GM18909 (cell line): ENCODE results near the gene ZFP62.

Experiments
- ATAC-seq: cut with Tn5 transposase; IDR thresholded peaks from one replicate; pipeline ENCODE4 v1.9.1; 2021; ENCODE audit warnings: mild to moderate bottlenecking; ENCODE audit not compliant: unreplicated experiment, poor library complexity

Gene ZFP62

DNA sequence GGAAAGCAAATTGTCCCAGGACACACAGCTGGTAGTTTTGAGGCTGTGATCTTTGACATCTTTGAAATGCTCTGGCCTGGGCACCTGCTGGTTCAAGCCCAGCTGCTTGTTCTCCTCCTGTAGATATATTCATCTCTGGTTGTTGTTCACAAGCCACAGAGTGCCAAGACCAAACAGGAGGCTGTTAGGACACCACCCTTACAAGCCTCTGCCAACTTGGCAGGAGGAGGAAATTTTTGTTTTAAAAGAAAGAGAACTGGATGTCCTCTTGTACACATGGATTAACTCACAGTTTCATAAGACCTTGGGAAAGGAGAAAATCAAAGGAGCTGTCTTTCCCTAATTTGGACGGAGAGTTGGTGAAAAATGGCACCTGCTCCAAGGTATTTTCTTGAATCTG lies 8.5 kb upstream of the ZFP62 start:
- ATAC-seq: no peak

DNA sequence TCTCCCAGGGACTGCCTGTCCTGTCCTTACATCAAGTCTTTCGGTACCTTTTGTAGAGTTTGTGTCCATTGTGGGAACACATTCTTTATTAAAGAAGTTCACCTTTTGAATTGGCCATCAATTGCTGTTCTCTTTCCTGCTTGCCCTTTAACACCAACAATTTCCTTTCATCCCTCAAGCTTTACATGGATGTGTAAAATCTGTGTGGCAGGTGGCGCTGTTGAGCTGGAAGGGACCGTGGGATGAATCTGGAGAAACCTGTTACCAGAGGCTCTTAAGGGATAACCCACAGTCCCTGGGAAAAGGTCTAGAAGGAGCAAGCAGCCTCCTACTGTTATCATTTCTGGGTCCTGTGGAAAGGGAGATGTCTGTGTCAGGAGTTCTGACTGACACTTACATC lies 7.9 kb upstream of the ZFP62 start:
- ATAC-seq: no peak

DNA sequence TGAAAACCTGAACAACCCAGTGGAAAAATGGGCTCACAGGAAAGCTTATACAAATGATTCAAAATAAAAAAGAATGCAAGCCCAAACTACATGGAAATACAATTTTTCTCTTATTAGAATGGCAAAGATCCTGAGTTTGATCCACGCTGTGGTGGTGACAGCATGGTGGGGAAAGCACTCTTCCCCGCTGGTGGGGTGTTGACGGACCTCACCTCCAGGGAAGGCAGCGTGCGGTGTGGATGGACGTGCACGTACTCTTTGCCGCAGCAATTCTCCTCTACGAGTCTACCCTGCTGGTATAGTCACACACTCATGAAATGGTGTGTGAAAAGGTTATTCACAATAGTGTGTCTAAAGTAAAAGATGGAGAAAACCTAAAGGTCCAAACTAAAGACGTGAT lies 5.9 kb upstream of the ZFP62 start:
- no peak for ATAC-seq

DNA sequence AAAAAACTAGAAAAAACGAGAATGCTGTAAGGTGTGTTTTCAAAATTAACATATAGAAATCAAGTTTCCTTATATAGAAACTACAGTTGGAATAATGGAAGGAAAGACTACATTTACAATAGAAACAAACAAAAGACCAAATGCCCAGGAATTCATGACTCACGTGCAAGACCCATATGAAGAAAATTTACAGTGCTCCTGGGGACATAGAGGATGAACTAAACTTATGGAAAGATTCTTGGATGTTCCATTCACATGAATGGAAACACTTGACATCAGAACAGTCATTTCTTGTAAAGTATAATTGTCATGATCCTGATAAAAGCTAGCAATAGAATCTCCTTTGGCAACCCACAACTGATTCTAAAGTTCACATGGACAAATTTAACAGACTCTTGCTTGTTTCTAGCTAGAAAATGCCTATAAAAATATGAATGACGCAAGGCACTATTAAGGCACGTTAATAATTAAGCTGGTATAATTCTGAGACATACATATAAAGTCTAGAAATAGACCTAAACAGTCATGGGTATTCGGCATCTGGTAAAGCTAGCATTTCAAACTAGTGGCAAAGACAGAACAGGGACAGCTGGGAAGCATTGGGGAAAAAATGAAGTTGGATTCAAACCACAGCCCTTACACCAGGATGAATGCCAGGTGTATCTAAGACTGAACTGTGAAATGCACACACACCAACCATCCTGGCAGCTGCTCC lies 5.1 kb upstream of the ZFP62 start:
- ATAC-seq: no peak

DNA sequence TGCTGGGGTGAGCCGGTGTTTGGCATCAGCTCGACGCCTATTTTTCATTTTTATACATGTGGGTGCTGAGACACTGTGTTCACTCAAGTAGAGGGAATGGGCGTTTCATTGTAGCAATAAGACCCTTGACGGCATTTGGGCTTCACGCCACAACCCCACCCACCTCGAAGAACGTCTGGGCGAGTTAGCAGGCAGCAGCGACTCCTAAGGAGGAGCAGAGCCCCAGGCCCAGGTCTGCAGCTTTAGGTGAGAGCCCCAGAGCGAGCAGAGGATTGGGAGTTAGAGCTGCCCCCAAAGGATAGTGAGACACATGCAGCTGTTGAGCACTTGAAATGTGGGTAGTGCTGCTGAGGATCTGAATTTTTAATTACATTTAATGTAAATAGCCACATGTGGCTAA lies 1.6 kb upstream of the ZFP62 start:
- no peak for ATAC-seq

DNA sequence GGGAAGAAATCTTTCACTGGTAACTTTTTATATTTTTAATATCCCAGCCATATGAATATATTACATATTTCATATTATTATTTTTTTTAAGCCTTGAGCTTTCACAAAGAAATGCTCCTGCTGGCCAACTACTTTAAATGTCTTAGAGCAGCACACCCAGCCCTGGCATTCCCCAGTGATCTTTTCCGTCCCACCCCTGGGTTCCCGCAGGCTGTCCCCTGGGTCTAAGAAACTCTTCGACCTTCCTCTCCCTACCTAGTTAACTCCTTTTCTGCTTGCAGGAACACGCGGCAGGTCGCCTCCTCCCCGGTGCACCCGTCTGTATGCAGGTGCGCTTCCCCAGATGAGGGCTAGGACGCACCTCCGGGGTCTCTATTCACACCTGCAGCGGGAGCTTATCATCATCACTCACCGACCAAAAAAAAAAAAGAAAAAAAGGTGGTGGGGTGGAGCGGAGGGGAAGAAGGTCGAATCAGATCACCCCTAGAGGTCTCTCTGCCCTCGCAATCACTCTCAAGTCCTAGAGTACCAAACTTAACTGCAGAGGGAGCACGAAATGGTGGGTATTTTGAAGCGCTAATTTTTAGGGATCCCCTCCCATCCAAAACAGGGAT lies 696 bp downstream of the ZFP62 start:
- ATAC-seq: peak; percentile 44

DNA sequence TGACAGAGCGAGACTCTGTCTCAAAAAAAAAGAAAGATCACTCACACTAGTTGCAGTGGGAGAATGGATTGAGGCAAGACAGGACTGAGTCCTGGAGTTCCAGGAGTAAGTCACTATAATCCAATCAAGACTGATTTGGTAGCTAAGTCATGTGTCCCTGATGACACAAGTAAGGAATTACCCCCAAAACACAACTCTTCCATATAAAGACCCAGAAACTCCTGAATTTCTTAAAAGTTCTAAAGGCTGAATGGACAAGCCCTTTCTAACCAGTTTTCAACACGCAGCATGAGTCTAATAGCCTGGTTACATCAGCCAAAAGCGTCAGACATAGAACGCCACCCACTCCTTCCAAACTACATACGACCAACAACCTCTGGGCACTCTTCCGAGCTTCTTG lies 2.5 kb downstream of the ZFP62 start:
- ATAC-seq: no peak

DNA sequence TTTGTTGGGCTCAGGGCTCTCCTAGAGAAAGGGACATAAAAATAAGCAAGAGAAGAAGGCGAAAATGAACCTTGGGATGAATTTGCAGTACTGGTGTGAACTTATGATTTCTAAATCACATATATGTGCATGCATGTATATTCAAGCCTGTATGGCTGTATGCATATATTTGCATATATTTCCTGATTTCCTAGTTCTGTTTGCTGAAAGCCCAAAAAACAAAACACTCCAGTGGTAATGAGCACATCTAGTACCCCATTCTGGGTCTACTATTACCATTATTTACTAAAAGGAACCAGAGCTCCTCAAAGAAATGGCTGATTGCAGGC lies 7.3 kb downstream of the ZFP62 start:
- ATAC-seq: no peak

DNA sequence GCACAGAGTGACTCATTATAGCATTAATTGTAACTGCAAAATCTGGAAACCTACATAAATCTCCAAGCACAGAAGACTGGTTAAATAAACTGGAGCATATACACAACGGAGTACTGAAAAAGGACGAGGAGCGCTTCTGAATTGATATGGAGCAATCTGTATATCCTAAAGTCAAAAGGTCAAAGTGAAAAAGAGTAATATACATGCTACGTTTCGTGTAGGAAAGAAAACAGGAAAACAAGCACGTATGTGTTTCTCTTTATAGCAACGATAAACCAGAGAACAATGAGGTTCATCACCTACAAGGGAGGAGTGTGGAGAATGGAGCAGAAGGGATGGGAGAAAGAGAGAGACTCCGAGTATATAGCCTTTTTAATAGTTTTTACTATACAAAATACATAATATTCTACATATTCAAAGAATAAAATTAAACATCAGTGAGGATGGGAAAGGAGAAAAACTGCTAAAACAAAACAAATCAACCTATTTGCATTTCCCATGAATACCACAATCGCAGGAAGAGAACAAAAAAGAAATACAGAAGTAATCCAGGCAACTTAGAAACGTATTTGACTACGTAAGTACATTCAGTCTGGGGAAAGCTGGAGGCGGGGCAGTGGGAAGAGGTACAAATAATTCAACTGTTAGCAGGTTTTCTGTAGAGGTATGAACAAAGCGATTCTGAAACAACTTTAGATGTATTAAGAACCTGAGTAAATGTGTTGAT lies 7.8 kb downstream of the ZFP62 start:
- no peak for ATAC-seq

DNA sequence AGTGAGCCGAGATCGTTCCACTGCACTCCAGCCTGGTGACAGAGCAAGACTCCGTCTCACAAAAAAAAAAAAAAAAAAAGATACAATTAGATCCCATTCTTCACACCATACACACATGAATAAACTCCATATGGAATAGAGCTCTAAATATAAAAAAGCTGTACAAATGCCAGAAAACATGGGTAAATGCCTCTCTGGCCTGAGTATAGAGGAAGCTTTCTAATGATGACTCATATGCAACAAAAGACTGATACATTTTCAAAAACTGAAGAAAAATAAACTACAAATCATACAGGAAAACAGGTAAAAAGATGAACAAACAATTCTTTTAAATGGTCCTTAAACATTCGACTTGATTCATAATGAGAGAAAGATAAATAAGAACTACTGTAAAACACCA lies 8.6 kb downstream of the ZFP62 start:
- ATAC-seq: no peak

DNA sequence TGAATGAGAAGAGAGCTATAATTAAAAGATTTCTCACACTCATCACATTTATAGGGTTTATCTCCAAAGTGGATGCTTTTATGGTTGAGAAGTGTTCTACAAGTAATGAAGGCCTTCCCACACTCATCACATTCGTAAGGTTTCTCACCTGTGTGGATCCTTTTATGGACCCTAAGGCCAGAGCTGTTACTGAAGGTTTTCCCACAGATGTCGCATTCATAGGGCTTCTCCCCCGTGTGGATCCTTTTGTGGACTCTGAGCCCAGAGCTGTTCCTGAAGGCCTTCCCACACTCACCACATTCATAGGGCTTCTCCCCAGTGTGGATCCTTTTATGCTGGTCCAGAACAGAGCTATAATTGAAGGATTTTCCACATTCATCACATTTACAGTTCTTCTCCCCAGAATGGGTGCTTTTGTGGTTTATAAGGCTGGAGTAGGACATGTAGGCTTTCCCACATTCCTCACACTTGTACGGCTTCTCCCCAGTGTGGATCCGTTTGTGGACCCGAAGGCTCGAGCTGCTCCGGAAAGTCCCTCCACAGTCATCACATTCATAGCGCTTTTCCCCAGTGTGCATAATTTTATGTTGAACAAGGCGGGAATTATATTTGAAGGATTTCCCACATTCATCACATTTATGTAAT lies 10.5 kb downstream of the ZFP62 start:
- no peak for ATAC-seq

DNA sequence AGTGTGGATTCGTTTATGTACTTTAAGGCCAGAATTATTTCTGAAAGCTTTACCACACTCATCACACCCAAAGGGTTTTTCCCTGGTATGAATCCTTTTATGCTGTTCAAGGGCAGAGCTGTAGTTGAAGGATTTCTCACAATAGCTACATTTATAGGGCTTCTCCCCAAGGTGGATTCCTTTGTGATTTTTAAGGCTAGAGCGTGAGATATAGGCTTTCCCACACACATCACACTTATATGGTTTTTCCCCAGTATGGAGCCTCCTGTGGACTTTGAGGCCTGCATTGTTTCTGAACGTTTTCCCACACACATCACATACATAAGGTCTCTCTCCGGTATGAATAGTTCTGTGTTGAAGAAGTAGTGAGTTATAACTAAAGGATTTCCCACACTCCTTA lies 11.2 kb downstream of the ZFP62 start:
- ATAC-seq: no peak

DNA sequence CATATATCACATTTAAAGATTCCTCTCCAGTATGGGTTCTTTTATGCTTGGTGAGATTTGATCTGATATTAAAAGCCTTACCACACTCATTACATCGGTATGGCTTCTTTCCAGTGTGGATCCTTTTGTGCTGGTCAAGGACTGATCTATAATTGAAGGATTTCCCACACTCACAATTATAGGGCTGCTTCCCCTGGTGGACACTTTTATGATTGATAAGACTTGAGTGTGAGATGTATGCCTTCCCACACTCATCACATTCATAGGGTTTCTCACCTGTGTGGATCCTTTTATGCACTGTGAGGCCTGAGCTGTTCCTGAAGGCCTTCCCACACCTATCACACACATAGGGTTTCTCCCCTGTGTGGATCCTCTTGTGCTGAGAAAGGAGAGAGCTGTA lies 12.2 kb downstream of the ZFP62 start:
- no peak for ATAC-seq

DNA sequence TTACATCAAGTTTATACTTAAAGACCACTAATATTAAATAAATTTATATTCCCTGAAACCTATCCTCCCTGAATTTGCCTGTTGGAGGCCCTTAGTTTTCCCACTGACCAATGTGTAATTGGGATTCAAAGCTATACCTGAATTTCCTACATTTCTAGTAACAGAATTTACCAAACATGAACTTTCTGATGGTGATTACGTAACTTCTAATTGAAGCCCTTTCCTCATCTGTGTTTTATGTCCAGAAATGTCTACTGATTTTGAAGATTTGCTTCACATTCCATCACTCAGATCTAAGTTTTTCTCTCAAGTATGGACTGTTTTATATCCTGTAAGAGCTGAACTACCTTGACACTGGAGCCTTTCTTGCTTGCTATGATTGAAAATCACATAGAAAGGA lies 12.8 kb downstream of the ZFP62 start:
- no peak for ATAC-seq

DNA sequence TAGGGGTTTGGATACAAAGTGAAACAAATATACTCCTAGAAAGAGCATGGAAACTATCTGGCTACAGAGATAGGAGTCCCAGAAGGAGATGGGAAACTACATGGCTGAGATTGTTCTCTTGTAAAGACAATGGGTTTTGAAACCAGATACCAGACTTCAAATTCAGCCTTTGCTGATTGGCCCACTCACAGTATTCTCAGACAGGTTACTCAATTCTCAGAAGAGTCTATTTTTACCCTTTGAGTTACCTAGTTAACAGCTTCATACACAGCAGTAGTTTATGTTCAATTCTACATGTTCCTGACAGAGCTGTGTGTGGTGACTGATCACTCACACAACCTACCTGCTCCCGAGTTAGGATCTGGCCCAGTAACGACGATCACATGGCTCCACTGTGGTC lies 14.1 kb downstream of the ZFP62 start:
- ATAC-seq: no peak

DNA sequence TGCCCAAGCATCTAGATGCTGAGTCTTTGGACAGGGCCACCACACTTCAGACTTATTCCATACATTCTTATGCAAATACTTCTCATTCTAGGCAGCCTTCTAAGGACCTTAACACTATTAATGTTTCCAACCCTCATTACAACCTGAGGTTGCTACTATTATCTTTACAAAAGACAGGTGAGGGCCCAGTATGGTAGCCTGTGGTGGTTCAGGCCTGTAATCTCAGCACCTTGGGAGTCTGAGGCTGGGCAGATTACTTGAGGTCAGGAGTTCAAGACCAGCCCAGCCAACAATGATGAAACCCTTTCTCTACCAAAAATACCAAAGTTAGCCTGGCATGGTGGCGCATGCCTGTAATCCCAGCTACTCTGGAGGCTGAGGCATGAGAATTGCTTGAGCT lies 16.2 kb downstream of the ZFP62 start:
- ATAC-seq: no peak

DNA sequence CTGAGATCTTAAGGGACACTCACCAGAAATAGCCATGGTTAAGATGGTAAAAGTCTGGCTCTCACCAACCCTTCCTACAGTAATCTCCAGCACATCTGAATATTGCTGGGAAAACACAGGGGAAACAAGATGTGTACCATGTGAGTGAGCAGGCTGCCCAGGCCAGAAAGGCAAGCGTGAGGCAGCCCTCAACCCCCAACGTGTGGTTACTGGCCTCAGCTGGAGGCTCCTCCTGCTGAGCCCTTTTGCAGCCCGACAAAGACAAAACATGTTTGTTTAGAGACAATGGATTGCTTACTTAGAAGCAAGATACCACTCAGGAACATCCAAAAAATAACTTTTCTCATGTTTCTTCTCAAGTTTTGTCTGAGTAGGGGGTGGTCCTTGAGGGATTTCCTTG lies 16.6 kb downstream of the ZFP62 start:
- ATAC-seq: no peak

DNA sequence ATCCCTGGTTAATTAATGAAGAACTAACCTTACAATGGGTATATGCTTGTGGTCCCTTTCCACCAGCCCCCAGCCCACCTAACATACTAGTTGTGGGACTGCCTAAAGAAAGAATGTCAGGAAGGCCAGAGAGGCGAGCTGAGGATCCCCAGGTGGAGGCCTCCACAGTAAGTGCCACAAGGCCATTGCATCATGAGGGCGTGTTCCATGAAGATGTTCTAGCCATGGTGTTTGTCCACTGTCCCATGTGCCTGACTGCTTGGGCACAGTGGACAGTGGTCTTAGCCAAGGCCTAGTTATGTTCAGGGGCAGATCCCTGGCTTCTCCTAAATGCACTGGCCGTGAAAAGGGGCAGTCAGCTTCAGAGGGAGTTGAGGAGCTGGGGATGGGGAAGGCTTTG lies 21.1 kb downstream of the ZFP62 start:
- no peak for ATAC-seq

DNA sequence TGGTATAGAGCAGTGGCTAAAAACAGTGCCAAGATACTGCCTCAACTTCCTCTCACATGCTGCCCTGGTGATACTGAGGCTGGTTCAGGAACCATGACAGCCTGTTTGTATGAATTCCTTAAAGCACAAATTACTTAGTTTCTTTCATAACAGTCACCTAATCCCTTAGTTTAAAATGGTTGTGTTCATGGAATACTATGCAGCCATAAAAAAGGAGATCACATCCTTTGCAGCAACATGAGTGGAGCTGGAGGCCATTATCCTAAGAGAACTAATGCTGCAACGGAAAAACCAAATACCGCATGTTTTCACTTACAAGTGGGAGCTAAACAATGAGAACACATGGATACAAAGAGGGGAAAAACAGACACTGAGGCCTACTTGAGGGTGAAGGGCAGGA lies 21.8 kb downstream of the ZFP62 start:
- no peak for ATAC-seq

DNA sequence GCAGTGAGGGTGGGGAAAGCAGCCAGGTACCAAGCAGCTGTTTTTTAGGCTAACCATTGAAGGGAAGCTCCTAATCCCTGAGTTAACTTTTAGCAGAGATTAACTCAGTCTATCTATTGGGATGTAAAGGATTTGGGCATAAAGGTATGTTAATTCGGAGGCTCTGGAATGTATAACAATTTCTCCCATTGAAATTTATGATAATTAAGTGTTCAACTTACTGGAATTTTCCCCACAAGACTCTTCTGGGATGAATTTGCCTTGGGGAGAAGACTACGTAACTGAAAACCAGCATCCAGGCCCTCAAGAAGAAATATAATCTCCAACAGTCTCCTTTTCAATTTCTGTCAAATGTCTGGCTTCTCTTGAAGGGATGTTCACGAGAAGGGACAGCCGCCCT lies 23.6 kb downstream of the ZFP62 start:
- ATAC-seq: no peak

DNA sequence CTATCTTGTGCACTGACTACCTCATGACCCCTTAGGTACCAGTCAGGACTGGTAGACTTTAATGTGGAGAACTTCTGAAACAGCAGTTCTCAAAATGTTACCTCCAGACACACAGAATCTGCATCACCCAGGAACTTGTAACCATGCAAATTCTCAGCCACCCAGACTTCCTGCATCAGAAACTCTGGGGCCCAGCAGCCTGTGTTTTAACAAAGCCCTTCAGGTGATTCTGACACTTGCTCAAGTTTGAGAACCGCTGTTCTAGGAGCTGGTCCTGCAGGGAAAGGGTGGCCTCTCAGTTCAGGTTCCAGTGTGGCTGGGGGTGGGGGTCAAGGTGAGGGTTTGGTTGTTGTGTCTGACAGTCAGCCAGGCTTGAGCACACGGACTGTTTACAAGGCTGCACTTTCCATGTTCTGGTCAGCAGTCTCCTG lies 28.4 kb downstream of the ZFP62 start:
- peak; percentile 62 for ATAC-seq
